Stomach (tissue), 4 donors: ENCODE data around the gene HELT.
"Not testable (repeated sequence)": the region's sequence is repeated elsewhere in the genome, so short reads cannot be mapped to it uniquely, and the experiment has no call there.

ENCODE experiments used
- POLR2A ChIP-seq, 4 donors: fragments of 450-650 bp; IDR thresholded peaks; one replicate each; pipeline ENCODE4 v1.6.1; 2016; ENCODE audit warnings: antibody characterized with exemption in 4 of 4, control low read depth in 2 of 4, mild to moderate bottlenecking in 1 of 4, moderate library complexity in 1 of 4
- TF ChIP-seq, protein P1 (sequence below), 7 experiments: fragments of 450-650 bp in 4 of 7; fragments of 200-600 bp in 3 of 7; sonication (generic) in 3 of 7; IDR thresholded peaks; one replicate each; pipeline ENCODE4 v1.5.1; 2016 to 2019; ENCODE audit warnings: antibody characterized with exemption in 7 of 7, control low read depth in 2 of 7, mild to moderate bottlenecking in 1 of 7

DNA sequence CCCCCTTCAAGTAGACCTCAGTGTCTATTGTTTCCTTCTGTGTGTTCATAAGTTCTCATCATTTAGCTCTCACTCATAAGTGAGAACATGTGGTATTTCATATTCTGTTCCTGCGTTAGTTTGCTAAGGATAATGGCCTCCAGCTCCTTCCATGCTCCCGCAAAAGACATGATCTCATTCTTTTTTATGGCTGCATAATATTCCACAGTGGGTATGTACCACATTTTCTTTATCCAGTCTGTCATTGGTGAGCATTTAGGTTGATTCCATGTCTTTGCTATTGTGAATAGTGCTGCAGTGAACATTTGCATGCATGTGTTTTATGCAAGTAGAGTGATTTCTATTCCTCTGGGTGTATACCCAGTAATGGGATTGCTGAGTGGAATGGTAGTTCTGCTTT is 41.9 kb upstream of the HELT start:
- TF ChIP-seq, protein P1, sequence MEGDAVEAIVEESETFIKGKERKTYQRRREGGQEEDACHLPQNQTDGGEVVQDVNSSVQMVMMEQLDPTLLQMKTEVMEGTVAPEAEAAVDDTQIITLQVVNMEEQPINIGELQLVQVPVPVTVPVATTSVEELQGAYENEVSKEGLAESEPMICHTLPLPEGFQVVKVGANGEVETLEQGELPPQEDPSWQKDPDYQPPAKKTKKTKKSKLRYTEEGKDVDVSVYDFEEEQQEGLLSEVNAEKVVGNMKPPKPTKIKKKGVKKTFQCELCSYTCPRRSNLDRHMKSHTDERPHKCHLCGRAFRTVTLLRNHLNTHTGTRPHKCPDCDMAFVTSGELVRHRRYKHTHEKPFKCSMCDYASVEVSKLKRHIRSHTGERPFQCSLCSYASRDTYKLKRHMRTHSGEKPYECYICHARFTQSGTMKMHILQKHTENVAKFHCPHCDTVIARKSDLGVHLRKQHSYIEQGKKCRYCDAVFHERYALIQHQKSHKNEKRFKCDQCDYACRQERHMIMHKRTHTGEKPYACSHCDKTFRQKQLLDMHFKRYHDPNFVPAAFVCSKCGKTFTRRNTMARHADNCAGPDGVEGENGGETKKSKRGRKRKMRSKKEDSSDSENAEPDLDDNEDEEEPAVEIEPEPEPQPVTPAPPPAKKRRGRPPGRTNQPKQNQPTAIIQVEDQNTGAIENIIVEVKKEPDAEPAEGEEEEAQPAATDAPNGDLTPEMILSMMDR (IDR thresholded peaks at IDR 0.05) = not testable (repeated sequence)
- not testable (repeated sequence) for TF ChIP-seq POLR2A (IDR thresholded peaks at IDR 0.05)
